Lung (tissue), 12 donors: ENCODE measurements around the gene MARCHF3. TPM values are rescaled to one million over a fixed set of nuclear protein-coding genes. Genes with fewer than 3 reads are reported as not detected.
"Not testable (repeated sequence)": the region's sequence is repeated elsewhere in the genome, so short reads cannot be mapped to it uniquely, and the experiment has no call there.

Experiments used
- ATAC-seq: fragments of 200-7000 bp; cut with Tn5 transposase; one replicate; pipeline ENCODE4 v1.9.1; 2020; ENCODE audit warnings: moderate number of reproducible peaks; ENCODE audit not compliant: insufficient read depth, low FRiP score
- DNase-seq, 3 donors: peaks; one replicate each; pipeline ENCODE4 v3.0.0-alpha.2; 2013 to 2017
- H3K27ac ChIP-seq, 2 donors: one replicate each; pipeline ENCODE4 v1.5.1; 2013; ENCODE audit warnings: mild to moderate bottlenecking in 2 of 2, moderate library complexity in 2 of 2, control low read depth in 1 of 2, inconsistent platforms in 1 of 2, low read depth in 1 of 2, low read length in 1 of 2
- H3K27me3 ChIP-seq, 3 donors: one replicate each; pipeline ENCODE4 v1.5.1; 2013; ENCODE audit warnings: low read length in 2 of 3; ENCODE audit not compliant: control insufficient read depth in 3 of 3, insufficient read depth in 3 of 3
- H3K36me3 ChIP-seq, 4 donors: one replicate each; pipeline ENCODE4 v1.5.1; 2013; ENCODE audit warnings: low read length in 4 of 4, mild to moderate bottlenecking in 1 of 4, moderate library complexity in 1 of 4; ENCODE audit not compliant: control insufficient read depth in 4 of 4, insufficient read depth in 4 of 4
- H3K4me1 ChIP-seq, 5 donors: one replicate each; pipeline ENCODE4 v1.5.1; 2013; ENCODE audit warnings: low read length in 5 of 5, mild to moderate bottlenecking in 2 of 5, moderate library complexity in 1 of 5; ENCODE audit not compliant: control insufficient read depth in 5 of 5, insufficient read depth in 5 of 5
- H3K4me3 ChIP-seq: one replicate; pipeline ENCODE4 v1.5.1; 2013; ENCODE audit warnings: mild to moderate bottlenecking, control low read depth, moderate library complexity
- H3K9ac ChIP-seq, 2 donors: one replicate each; pipeline ENCODE4 v1.5.1; 2013; ENCODE audit warnings: low read length in 2 of 2, control low read depth in 1 of 2; ENCODE audit not compliant: insufficient read depth in 1 of 2
- H3K9me3 ChIP-seq, 4 donors: one replicate each; pipeline ENCODE4 v1.5.1; 2013; ENCODE audit warnings: low read length in 3 of 4, mild to moderate bottlenecking in 1 of 4, moderate library complexity in 1 of 4; ENCODE audit not compliant: control insufficient read depth in 4 of 4, insufficient read depth in 3 of 4
- WGBS, 2 donors: extraction: QIAGEN DNeasy Blood & Tissue Kit; methylation state at CpG; one replicate each; pipeline ENCODE4 v1.1.7; 2013; 5-methylcytosine and 5-hydroxymethylcytosine counted together
- polyA plus RNA-seq, 2 donors: library from polyadenylated mRNA; stranded (reverse); fragments of 200-250 nt; gene quantifications; one replicate each; pipeline ENCODE4 v1.2.1, GENCODE V29; 2013
- total RNA-seq, 2 donors: library from RNA; depleted of rRNA in 1 of 2; stranded (reverse); fragments of >200 nt in 1 of 2; gene quantifications; one replicate each; pipeline ENCODE4 v1.2.1, GENCODE V29; 2014 to 2021
- TF ChIP-seq, protein P1 (sequence below): IDR thresholded peaks from 2 replicates; pipeline ENCODE4 v1.5.1; 2012; ENCODE audit warnings: mild to moderate bottlenecking; ENCODE audit errors: control extremely low read depth, extremely low read depth
- donor health status: control.
- donor health status: control.
- donor health status: Bipolar disorder and iron deficiency.
- donor health status: healthy.
- donor health status: DM: yes; HTN: yes; CAD: no.

MARCHF3 gene
- total and polyA plus RNA-seq, 4 donors = 3.7 to 17.0 (median 13.1) TPM

DNA sequence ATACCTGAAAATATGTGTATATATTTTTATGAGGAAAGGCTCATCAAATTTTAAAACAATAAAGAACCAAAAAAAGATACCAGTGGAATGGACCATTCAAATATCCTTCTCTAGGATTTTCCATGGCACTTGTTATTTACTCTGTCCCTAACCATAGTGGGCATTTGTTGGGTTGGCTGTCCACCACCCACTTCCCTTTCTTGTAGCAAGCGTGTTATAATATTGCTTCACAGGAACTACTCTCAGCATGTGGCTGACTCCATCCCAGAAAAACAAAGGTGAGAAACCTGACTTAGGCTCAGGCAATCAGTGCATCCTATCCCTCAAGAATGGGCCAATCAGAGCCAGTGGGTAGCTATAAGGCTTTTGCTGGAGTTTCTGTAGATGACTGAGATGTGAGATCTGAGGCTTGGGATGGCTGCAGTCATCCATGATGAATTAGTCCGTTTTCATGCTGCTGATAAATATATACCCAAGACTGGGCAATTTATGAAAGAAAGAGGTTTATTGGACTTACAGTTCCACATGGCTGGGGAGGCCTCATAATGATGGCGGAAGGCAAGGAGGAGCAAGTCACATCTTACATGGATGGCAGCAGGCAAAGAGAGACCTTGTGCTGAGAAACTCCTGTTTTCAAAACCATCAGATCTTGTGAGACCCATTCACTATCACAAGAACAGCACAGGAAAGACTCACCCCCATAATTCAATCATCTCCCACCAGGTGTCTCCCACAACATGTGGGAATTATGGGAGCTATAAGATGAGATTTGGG lies 25.7 kb upstream of the MARCHF3 start:
- WGBS, 2 donors = 85 to 93% methylated on average over 3 of the region's 3 CpGs
- TF ChIP-seq, protein P1, sequence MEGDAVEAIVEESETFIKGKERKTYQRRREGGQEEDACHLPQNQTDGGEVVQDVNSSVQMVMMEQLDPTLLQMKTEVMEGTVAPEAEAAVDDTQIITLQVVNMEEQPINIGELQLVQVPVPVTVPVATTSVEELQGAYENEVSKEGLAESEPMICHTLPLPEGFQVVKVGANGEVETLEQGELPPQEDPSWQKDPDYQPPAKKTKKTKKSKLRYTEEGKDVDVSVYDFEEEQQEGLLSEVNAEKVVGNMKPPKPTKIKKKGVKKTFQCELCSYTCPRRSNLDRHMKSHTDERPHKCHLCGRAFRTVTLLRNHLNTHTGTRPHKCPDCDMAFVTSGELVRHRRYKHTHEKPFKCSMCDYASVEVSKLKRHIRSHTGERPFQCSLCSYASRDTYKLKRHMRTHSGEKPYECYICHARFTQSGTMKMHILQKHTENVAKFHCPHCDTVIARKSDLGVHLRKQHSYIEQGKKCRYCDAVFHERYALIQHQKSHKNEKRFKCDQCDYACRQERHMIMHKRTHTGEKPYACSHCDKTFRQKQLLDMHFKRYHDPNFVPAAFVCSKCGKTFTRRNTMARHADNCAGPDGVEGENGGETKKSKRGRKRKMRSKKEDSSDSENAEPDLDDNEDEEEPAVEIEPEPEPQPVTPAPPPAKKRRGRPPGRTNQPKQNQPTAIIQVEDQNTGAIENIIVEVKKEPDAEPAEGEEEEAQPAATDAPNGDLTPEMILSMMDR = no peak
- Histone ChIP-seq H3K9ac (no peak overlapping the region), H3K4me3 (no peak overlapping the region), H3K27ac (no peak overlapping the region), H3K9me3 (no peaks in the 10 kb centered on the region), H3K36me3 (peaks cover 0 to 4% (median 0%) of the 10 kb centered on the region in 4 donors), H3K4me1 (peaks cover 0 to 2% (median 0%) of the 10 kb centered on the region in 5 donors), H3K27me3 (no peaks in the 10 kb centered on the region)
- DNase-seq (no peak), ATAC-seq (no peak)

GRCh38 chr5:127053551-127053950 lies 23.2 kb upstream of the MARCHF3 start:
- not testable (repeated sequence) for H3K27ac ChIP-seq, H3K4me1 ChIP-seq, H3K9me3 ChIP-seq, H3K9ac ChIP-seq, H3K36me3 ChIP-seq, ATAC-seq, DNase-seq, H3K27me3 ChIP-seq, H3K4me3 ChIP-seq
- 93 to 98% methylated on average over 6 of the region's 6 CpGs for WGBS, 2 donors

- DNase-seq = no peak
- Histone ChIP-seq H3K27ac (no peak overlapping the region), H3K4me1 (no peaks in the 10 kb centered on the region), H3K4me3 (no peak overlapping the region), H3K27me3 (no peaks in the 10 kb centered on the region), H3K9me3 (no peaks in the 10 kb centered on the region), H3K36me3 (peaks cover 0 to 4% (median 0%) of the 10 kb centered on the region in 4 donors), H3K9ac (no peak overlapping the region)
- ATAC-seq = no peak
- 84 to 85% methylated on average over 3 of the region's 3 CpGs for WGBS, 2 donors
- TF ChIP-seq, protein P1 = no peak
Measured at GRCh38 chr5:127053049-127053448, 22.7 kb upstream of the MARCHF3 start.

GRCh38 chr5:127051591-127051990 lies 21.2 kb upstream of the MARCHF3 start:
- Histone ChIP-seq H3K27ac (no peak overlapping the region), H3K27me3 (no peaks in the 10 kb centered on the region), H3K4me1 (no peaks in the 10 kb centered on the region), H3K36me3 (peaks cover 0 to 4% (median 0%) of the 10 kb centered on the region in 4 donors), H3K9me3 (no peaks in the 10 kb centered on the region), H3K9ac (no peak overlapping the region), H3K4me3 (no peak overlapping the region)
- no peak for ATAC-seq
- DNase-seq = no peak
- WGBS, 2 donors = 92 to 98% methylated on average over 1 of the region's 1 CpG
- TF ChIP-seq, protein P1 = no peak
